Neuron (in vitro differentiated cells): ENCODE results near the gene BRD7.

Experiments used
- H2AFZ ChIP-seq: one replicate; pipeline ENCODE4 v1.6.1; 2013; ENCODE audit warnings: low read depth, mild to moderate bottlenecking, inconsistent platforms, low read length, moderate library complexity
- H3K27me3 ChIP-seq: one replicate; pipeline ENCODE4 v1.6.1; 2013; ENCODE audit warnings: low read length; ENCODE audit not compliant: insufficient read depth
- H3K36me3 ChIP-seq: one replicate; pipeline ENCODE4 v1.6.1; 2013; ENCODE audit warnings: low read length; ENCODE audit not compliant: insufficient read depth
- H3K4me1 ChIP-seq: one replicate; pipeline ENCODE4 v1.6.1; 2013; ENCODE audit warnings: low read length; ENCODE audit not compliant: insufficient read depth
- H3K4me3 ChIP-seq: 2 replicates; pipeline ENCODE4 v1.5.1; 2013; ENCODE audit warnings: mild to moderate bottlenecking, low read length, moderate library complexity
- H3K9me3 ChIP-seq: one replicate; pipeline ENCODE4 v1.6.1; 2013; ENCODE audit warnings: low read length

The BRD7 gene

DNA sequence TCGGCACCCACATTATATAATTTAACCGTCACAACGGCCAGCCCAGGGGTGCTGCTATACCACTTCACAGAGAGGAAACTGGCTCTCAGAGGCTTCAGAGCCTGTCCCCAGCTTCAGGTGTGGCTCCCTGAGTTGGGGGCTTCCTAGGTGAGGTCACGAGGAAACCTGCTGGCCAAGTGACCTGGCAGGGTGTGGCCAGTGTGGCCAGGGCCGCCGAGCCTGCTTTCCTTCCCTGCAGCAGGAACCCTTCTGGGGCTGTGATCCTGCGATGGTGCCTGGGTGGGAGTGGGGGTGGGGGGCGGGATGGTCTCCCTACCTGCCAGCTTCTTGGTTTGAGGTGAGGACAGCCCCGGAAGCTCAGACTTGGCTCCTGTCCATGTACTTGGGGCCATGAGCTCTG is 62.5 kb downstream of the BRD7 start:
- Histone ChIP-seq H2AFZ (no peak overlapping the region), H3K9me3 (no peaks in the 10 kb centered on the region), H3K36me3 (no peaks in the 10 kb centered on the region), H3K4me3 (no peak overlapping the region), H3K4me1 (peaks cover 8% of the 10 kb centered on the region), H3K27me3 (no peaks in the 10 kb centered on the region)

DNA sequence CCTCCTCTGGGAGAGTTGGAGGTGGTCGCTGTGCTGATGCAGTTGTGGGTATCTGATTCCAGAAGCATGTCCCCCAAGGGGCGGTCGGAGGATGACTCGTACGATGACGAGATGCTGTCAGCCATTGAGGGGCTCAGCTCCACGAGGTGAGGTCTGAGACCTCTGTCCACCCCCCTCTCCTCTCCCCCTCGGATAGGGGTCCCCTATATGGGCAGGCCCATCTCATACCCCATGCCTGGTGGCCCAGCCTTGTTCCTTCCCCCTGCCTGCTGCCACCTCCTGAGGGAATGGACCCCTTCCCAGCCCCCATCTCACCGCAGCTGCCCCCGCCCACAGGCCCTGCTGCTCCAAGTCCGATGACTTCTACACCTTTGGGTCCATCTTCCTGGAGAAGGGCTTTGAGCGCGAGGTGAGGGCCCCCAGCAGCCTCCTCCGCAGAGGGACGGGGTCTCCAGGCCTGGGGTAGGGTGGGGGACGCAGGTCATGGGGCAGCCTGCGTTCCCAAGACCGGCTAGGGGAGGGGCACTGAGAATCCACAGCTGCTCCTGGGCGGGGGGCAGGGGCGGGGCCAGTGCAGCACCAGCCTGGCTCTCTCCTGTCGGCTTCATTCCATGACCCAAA is 63.2 kb downstream of the BRD7 start:
- no peaks in the 10 kb centered on the region for H3K9me3 ChIP-seq
- H3K4me3 ChIP-seq, result no peak overlapping the region
- peaks cover 8% of the 10 kb centered on the region for H3K4me1 ChIP-seq
- no peaks in the 10 kb centered on the region for H3K27me3 ChIP-seq
- no peak overlapping the region for H2AFZ ChIP-seq
- H3K36me3 ChIP-seq, result no peaks in the 10 kb centered on the region

DNA sequence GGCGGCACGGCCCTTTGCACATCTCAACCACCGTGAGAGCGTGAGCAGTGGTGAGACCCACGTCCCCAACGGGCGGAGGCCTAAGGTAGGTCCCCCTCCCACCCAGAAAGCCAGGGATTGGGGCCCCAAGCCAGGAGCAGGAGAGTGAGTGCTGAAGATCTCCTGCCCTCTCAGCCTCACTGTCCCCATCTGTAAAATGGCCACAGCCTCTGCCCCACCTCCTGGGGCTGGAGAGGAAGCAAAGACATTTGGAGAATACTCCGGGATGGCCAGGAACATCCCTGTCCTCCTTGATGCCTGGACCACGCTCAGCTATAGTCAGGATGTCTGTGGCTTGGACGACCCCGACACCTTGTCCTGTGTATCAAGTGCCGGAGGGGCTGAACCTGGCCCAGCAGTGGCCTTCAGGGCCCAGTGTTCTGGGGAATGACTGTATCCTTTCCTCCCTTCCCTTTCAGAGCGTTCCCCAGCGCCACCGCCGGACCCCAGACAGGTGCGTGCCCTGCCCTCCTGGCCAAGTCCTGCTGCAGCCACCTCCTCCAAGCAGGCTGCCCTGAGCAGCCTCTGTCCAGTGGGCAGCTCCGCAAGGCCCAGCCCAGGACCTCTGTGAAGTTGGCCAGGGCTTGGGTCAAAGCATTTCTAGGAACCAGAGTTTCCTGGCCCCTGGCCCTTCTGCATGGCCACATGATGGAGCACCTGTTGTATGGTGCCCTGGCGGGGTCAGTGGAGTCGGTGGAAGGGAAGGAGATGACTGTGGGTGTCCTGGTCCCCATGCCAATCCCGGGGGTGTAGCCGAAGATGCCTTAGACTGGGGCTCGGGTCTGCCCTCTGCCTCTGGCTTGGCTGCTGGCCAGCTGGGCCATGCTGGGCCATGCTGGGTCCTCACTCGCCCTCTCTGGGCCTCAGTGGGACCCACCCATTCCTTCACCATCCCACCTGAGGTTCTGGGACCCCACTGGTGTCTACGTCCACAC is 64.0 kb downstream of the BRD7 start:
- no peaks in the 10 kb centered on the region for H3K27me3 ChIP-seq
- no peaks in the 10 kb centered on the region for H3K9me3 ChIP-seq
- peaks cover under 1% of the 10 kb centered on the region for H3K4me1 ChIP-seq
- no peak overlapping the region for H3K4me3 ChIP-seq
- H2AFZ ChIP-seq, result no peak overlapping the region
- no peaks in the 10 kb centered on the region for H3K36me3 ChIP-seq

DNA sequence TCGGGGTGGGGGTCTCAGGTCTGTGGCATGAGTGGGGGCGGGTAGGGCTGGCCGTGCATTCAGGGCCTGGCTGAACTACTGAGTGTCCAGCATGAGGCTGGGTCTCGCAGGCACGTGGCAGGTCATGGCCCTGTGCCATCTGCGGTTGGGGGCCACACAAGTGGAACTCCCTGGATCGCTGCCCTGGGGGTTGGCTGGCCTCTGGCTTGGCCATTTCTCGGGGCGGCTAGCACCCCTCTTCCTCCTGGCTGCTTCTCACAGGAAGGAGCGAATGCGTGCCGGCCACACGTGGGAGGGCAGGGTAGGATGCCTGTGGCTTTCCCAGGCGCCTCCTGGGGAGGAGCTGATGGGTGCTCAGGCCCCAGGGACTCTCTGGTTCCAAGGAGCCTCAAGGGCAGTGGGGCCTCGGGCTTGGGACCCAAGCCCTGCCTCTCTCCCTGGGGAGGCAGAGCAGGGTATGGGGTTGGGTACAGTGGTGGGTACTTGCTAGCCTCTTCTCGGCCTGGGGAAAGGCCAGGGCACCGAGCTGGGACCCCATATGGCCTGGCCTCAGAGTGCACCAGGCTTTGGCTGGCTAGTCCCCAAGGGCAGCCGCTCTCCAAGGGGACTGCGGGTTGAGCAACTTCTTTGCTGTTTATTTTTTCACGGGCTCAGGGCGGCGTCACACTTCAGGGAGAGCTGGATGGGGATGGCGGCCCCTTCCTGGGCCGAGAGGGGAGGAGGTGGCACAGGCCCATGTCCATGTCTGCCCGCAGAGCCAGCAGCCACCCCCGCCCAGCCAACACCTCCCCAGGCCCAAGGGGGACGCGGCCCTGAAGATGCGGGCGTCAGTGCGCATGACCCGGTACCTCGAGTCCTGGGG is 65.0 kb downstream of the BRD7 start:
- H3K4me1 ChIP-seq, result no peaks in the 10 kb centered on the region
- no peaks in the 10 kb centered on the region for H3K9me3 ChIP-seq
- H3K27me3 ChIP-seq, result no peaks in the 10 kb centered on the region
- H3K36me3 ChIP-seq, result no peaks in the 10 kb centered on the region
- H2AFZ ChIP-seq, result no peak overlapping the region
- H3K4me3 ChIP-seq, result no peak overlapping the region

DNA sequence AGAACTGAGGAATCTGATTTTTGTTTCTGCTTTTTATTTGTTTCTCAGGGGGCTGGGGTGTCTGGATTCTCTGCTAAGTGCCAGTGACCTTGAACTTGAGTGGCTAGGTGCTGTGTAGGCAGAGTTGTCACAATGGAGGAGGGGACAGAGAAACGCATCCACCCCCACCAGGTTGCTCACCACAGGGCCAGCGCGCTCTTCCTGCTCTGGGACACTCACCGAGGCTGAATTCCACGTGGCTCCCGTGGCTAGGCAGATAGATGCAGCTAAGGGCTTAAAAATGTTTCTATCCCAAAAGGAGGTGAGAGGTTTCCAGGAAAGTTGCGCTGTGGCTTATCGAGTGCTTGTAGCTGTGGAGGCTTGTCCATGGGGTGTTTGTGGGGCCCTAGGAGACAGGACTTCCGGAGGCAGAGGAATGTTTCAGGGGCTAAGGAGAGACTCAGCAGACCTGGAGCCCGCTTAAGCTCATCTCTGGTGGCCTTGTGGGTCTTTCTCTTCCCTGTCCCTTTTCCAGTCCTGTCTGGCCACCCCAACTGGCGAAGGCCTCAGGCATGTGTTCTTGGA is 65.7 kb downstream of the BRD7 start:
- H3K36me3 ChIP-seq, result no peaks in the 10 kb centered on the region
- no peak overlapping the region for H2AFZ ChIP-seq
- H3K27me3 ChIP-seq, result no peaks in the 10 kb centered on the region
- no peak overlapping the region for H3K4me3 ChIP-seq
- no peaks in the 10 kb centered on the region for H3K9me3 ChIP-seq
- H3K4me1 ChIP-seq, result no peaks in the 10 kb centered on the region

DNA sequence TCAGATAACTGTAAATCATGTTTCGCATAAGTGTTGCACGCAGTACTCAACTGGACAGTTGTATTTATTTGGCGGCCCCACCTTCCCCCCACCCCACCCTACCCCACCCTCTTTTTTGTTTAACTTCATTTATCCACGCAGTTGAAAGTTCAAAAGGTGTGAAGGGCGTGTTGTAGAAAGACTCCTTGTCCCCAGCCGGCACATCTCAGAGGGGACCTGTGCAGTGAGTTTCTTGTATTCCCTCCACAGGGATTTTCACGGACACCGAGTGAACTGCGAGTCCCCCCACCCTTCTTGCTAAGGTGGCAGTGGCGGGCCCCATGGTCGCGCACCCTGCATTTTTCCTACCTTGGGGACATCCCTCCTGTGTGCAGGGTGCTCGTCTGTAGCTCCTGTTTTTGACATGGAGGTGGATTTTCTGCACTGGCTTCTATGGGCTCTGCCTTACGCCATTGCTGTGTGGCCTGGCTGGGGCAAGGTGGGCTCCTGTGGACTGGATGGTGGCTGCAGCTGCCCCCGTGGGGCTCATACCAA is 66.2 kb downstream of the BRD7 start:
- no peaks in the 10 kb centered on the region for H3K36me3 ChIP-seq
- H3K27me3 ChIP-seq, result no peaks in the 10 kb centered on the region
- no peak overlapping the region for H3K4me3 ChIP-seq
- no peak overlapping the region for H2AFZ ChIP-seq
- H3K9me3 ChIP-seq, result no peaks in the 10 kb centered on the region
- no peaks in the 10 kb centered on the region for H3K4me1 ChIP-seq

GRCh38 chr16:50301626-50302471 is 66.9 kb downstream of the BRD7 start:
- H3K4me3 ChIP-seq, result no peak overlapping the region
- no peaks in the 10 kb centered on the region for H3K36me3 ChIP-seq
- H3K9me3 ChIP-seq, result no peaks in the 10 kb centered on the region
- H3K27me3 ChIP-seq, result no peaks in the 10 kb centered on the region
- no peak overlapping the region for H2AFZ ChIP-seq
- H3K4me1 ChIP-seq, result no peaks in the 10 kb centered on the region

GRCh38 chr16:50300942-50301625 is 67.7 kb downstream of the BRD7 start:
- Histone ChIP-seq H3K36me3 (no peaks in the 10 kb centered on the region), H3K4me1 (no peaks in the 10 kb centered on the region), H3K9me3 (no peaks in the 10 kb centered on the region), H2AFZ (no peak overlapping the region), H3K4me3 (no peak overlapping the region), H3K27me3 (no peaks in the 10 kb centered on the region)

DNA sequence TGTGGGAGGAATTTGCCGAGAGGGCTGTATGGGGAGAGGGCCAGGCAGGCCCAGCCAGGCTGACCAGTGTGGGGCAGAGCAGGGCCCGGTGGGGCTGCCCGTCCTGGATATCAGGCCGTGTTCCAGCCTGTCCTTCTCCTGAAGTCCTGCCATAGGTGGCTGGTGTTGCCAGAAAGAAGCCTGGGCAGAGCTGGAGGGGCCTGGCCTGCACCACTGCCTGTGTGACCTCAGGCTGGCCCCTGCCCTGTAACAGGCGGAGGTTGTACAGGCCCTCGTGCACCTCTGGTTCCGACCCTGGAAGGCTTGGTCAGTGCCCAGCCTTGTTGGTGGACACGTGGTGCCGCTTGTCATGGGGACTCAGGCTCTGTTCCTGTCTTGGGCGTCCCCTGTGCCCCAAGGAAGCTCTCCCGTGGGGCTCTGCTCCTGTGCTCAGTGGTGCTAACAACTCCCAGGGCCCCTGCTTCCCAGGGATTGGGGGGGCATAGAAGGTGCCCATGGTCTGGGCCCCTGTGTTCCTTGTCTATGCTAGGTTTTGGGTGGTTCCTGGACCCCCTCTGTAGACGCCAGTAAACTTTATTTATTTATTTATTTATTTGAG is 69.2 kb downstream of the BRD7 start:
- H3K36me3 ChIP-seq, result no peaks in the 10 kb centered on the region
- H3K27me3 ChIP-seq, result no peaks in the 10 kb centered on the region
- no peak overlapping the region for H2AFZ ChIP-seq
- no peaks in the 10 kb centered on the region for H3K9me3 ChIP-seq
- no peak overlapping the region for H3K4me3 ChIP-seq
- no peaks in the 10 kb centered on the region for H3K4me1 ChIP-seq

- no peak overlapping the region for H3K4me3 ChIP-seq
Measured at GRCh38 chr16:50298591-50299507, 69.9 kb downstream of the BRD7 start.

DNA sequence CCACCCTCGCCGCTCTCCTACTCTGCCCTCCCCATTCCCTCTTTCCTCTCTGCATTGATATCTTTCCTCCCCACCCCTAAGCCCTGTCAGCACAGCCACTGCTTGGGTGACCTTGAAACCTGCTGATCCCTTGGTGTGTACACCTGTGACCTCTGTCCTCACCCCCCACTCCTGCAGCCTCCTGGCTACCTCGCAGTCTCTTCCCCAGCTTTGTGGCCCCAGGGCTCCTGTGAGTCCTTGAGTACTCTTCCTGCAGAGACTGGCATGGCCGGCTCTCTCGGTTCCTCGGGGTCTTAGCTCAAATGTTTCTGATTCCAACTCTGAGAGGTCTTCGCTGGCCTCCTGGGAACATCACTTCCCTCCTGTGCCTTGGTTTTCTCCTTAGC is 70.7 kb downstream of the BRD7 start:
- H3K27me3 ChIP-seq, result no peaks in the 10 kb centered on the region
- no peaks in the 10 kb centered on the region for H3K36me3 ChIP-seq
- H2AFZ ChIP-seq, result no peak overlapping the region
- no peaks in the 10 kb centered on the region for H3K9me3 ChIP-seq
- H3K4me3 ChIP-seq, result no peak overlapping the region
- no peaks in the 10 kb centered on the region for H3K4me1 ChIP-seq

More at GRCh38 chr16:50298591-50299507, 69.9 kb downstream of the BRD7 start:
- Histone ChIP-seq H3K36me3 (no peaks in the 10 kb centered on the region), H3K27me3 (no peaks in the 10 kb centered on the region), H2AFZ (no peak overlapping the region), H3K4me1 (no peaks in the 10 kb centered on the region), H3K9me3 (no peaks in the 10 kb centered on the region)
